PC-9 (cell line): ENCODE measurements around the gene PPM1H. TPM values are rescaled to one million over a fixed set of nuclear protein-coding genes. Genes with fewer than 3 reads are reported as not detected.
"Not testable (repeated sequence)": the region's sequence is repeated elsewhere in the genome, so short reads cannot be mapped to it uniquely, and the experiment has no call there.

Experiments
- BruUV-seq: library from RNA; stranded (reverse); fragments of 400-500 nt; replicated peaks from 2 replicates; lab custom pipeline; 2021; lab: Mats Ljungman, UMichigan
- CTCF ChIA-PET: fragments of 300-600 bp; sonication (Branson Sonifier 250); formaldehyde crosslinking; loops from one replicate; lab custom pipeline; 2022; ENCODE audit warnings: antibody characterized with exemption; lab: Charles Lee
- POLR2A ChIA-PET: fragments of 300-600 bp; sonication (Branson Sonifier 250); formaldehyde crosslinking; loops from one replicate; lab custom pipeline; 2022; ENCODE audit warnings: antibody characterized with exemption; ENCODE audit not compliant: unreplicated experiment; lab: Charles Lee
- DNase-seq, 2 experiments: peaks; one replicate each; pipeline versions ENCODE4 v3.0.0 to v3.0.0-alpha.2; 2015 to 2022; ENCODE audit warnings: mixed read lengths in 1 of 2
- H2AFZ ChIP-seq: fragments of 200-600 bp; sonication (generic); 2 replicates; pipeline ENCODE4 v1.8.1; 2017; ENCODE audit warnings: antibody characterized with exemption
- H3F3A ChIP-seq: fragments of 200-600 bp; sonication (generic); 2 replicates; pipeline ENCODE4 v1.8.1; 2017; ENCODE audit warnings: antibody characterized with exemption, mild to moderate bottlenecking, low read depth; ENCODE audit not compliant: insufficient read depth
- H3K27ac ChIP-seq: fragments of 200-600 bp; sonication (generic); 2 replicates; pipeline ENCODE4 v1.6.1; 2016; ENCODE audit warnings: mixed run types
- H3K27me3 ChIP-seq: fragments of 200-600 bp; sonication (generic); 2 replicates; pipeline ENCODE4 v1.6.1; 2016; ENCODE audit warnings: low read depth, mixed run types; ENCODE audit not compliant: insufficient read depth
- H3K36me3 ChIP-seq: fragments of 200-600 bp; sonication (generic); 2 replicates; pipeline ENCODE4 v1.6.1; 2016; ENCODE audit warnings: low read depth, mixed run types
- H3K4me1 ChIP-seq: fragments of 200-600 bp; sonication (generic); replicated peaks from 2 replicates; pipeline ENCODE4 v1.6.1; 2016; ENCODE audit warnings: mixed run types; ENCODE audit not compliant: insufficient read depth
- H3K4me2 ChIP-seq: fragments of 200-600 bp; sonication (generic); 2 replicates; pipeline ENCODE4 v1.6.1; 2017; ENCODE audit warnings: mixed run types
- H3K4me3 ChIP-seq: fragments of 200-600 bp; sonication (generic); 2 replicates; pipeline ENCODE4 v1.6.1; 2016; ENCODE audit warnings: mixed run types
- H3K79me2 ChIP-seq: fragments of 200-600 bp; sonication (generic); 2 replicates; pipeline ENCODE4 v1.6.1; 2017; ENCODE audit warnings: low read depth, mixed run types
- H3K9me2 ChIP-seq: fragments of 200-600 bp; sonication (generic); 2 replicates; pipeline ENCODE4 v1.8.1; 2017; ENCODE audit warnings: mild to moderate bottlenecking; ENCODE audit not compliant: insufficient read depth
- H3K9me3 ChIP-seq: fragments of 200-600 bp; sonication (generic); 2 replicates; pipeline ENCODE4 v1.8.1; 2016; ENCODE audit warnings: low read depth; ENCODE audit not compliant: insufficient read depth
- H4K20me1 ChIP-seq: fragments of 200-600 bp; sonication (generic); 2 replicates; pipeline ENCODE4 v1.8.1; 2017; ENCODE audit not compliant: insufficient read depth
- CTCF ChIP-seq: fragments of 200-600 bp; sonication (generic); conservative IDR thresholded peaks from 2 replicates; pipeline ENCODE4 v1.6.1; 2017; ENCODE audit warnings: mixed run types, antibody characterized with exemption, mild to moderate bottlenecking, moderate library complexity
- EZH2 ChIP-seq: fragments of 200-600 bp; sonication (generic); IDR thresholded peaks from 2 replicates; pipeline ENCODE4 v1.8.0; 2017; ENCODE audit warnings: antibody characterized with exemption, low read depth
- intact Hi-C: fragments of 100-400 bp; cut with micrococcal nuclease; formaldehyde crosslinking; loops from one replicate; pipeline ENCODE4 v1.10.0; 2022; ENCODE audit not compliant: unreplicated experiment
- total RNA-seq: library from RNA; stranded (reverse); gene quantifications from 2 replicates; pipeline ENCODE4 v1.2.3, GENCODE V29; 2021

Gene PPM1H
- total RNA-seq, 1 experiment from 2014 or later, result 11.4 TPM

GRCh38 chr12:62948123-62948522 lies 13.2 kb upstream of the PPM1H start:
- CTCF ChIA-PET, result no interaction called here
- no peak for TF ChIP-seq EZH2
- no peak for TF ChIP-seq CTCF
- no peak for DNase-seq
- Histone ChIP-seq H2AFZ (no peak overlapping the region), H3K36me3 (no peaks in the 10 kb centered on the region), H3K4me1 (no peaks in the 10 kb centered on the region), H3K79me2 (no peaks in the 10 kb centered on the region), H3K9me3 (no peaks in the 10 kb centered on the region; the same call in 1 of the 2 replicates), H3K27ac (no peak overlapping the region), H3K27me3 (no peaks in the 10 kb centered on the region), H3K9me2 (no peaks in the 10 kb centered on the region; the same call in 1 of the 2 replicates), H4K20me1 (no peaks in the 10 kb centered on the region), H3K4me3 (no peak overlapping the region), H3K4me2 (no peak overlapping the region), H3F3A (no peaks in the 10 kb centered on the region)
- no TSS peak for BruUV-seq
- POLR2A ChIA-PET, result interaction anchor here (0.6 kb wide), 1 partner anchor 205 kb away, joined by 5 read pairs; no protein-coding TSS in a partner anchor
- intact Hi-C loops, result no loop called here

- Histone ChIP-seq H3K36me3 (no peaks in the 10 kb centered on the region), H3K79me2 (no peaks in the 10 kb centered on the region), H3K27ac (no peak overlapping the region), H3K9me2 (no peaks in the 10 kb centered on the region), H2AFZ (no peak overlapping the region), H3K4me3 (no peak overlapping the region), H3F3A (no peaks in the 10 kb centered on the region), H3K4me1 (no peaks in the 10 kb centered on the region), H4K20me1 (no peaks in the 10 kb centered on the region), H3K4me2 (no peak overlapping the region), H3K27me3 (no peaks in the 10 kb centered on the region), H3K9me3 (no peaks in the 10 kb centered on the region; the same call in 1 of the 2 replicates)
- ChIA-PET POLR2A (no interaction called here), CTCF (no interaction called here)
- no peak for TF ChIP-seq EZH2
- intact Hi-C loops, result no loop called here
- no TSS peak for BruUV-seq
- DNase-seq, result no peak
These were observed 12.4 kb upstream of the PPM1H start for GRCh38 chr12:62947364-62947763.

GRCh38 chr12:62943779-62944395 lies 8.9 kb upstream of the PPM1H start:
- ChIA-PET CTCF (no interaction called here), POLR2A (no interaction called here)
- Histone ChIP-seq H3K27me3 (no peaks in the 10 kb centered on the region), H3K4me3 (no peak overlapping the region), H3K27ac (no peak overlapping the region), H4K20me1 (no peaks in the 10 kb centered on the region), H3K9me3 (no peaks in the 10 kb centered on the region), H3K36me3 (no peaks in the 10 kb centered on the region), H3F3A (no peaks in the 10 kb centered on the region), H3K9me2 (no peaks in the 10 kb centered on the region), H3K4me2 (no peak overlapping the region), H2AFZ (peak overlapping the region; percentile 43; the same call in 1 of the 2 replicates), H3K4me1 (no peaks in the 10 kb centered on the region), H3K79me2 (no peaks in the 10 kb centered on the region)
- DNase-seq, result no peak
- BruUV-seq, result no TSS peak
- TF ChIP-seq CTCF (no peak), EZH2 (no peak)
- intact Hi-C loops, result no loop called here

- intact Hi-C loops, H3F3A ChIP-seq, H3K4me1 ChIP-seq, H3K4me2 ChIP-seq, H2AFZ ChIP-seq, POLR2A ChIA-PET, H3K9me2 ChIP-seq, H3K9me3 ChIP-seq, H3K4me3 ChIP-seq, H4K20me1 ChIP-seq, DNase-seq, H3K79me2 ChIP-seq, H3K36me3 ChIP-seq, H3K27ac ChIP-seq, BruUV-seq, CTCF ChIA-PET, H3K27me3 ChIP-seq: not testable (repeated sequence)
These were observed 7.4 kb upstream of the PPM1H start for GRCh38 chr12:62942316-62942715.
